DOHH2 (cell line): ENCODE results near the gene RAB20.

Source experiments
- H3F3A ChIP-seq: fragments of 200-600 bp; sonication (generic), shearing (Covaris generic); 2 replicates; pipeline ENCODE4 v1.6.0; 2016; ENCODE audit warnings: antibody characterized with exemption, mild to moderate bottlenecking; ENCODE audit not compliant: control insufficient read depth, insufficient read depth
- H3K27ac ChIP-seq: fragments of 200-600 bp; sonication (generic); 2 replicates; pipeline ENCODE4 v1.5.1; 2014; ENCODE audit warnings: low read depth, mild to moderate bottlenecking, low read length, moderate library complexity
- H3K27me3 ChIP-seq: fragments of 200-600 bp; sonication (generic); 2 replicates; pipeline ENCODE4 v1.6.1; 2014; ENCODE audit warnings: mild to moderate bottlenecking, low read length, mixed read lengths; ENCODE audit not compliant: control insufficient read depth
- H3K36me3 ChIP-seq: fragments of 200-600 bp; sonication (generic); 2 replicates; pipeline ENCODE4 v1.6.1; 2014; ENCODE audit warnings: mild to moderate bottlenecking, low read length, moderate library complexity, mixed read lengths; ENCODE audit not compliant: control insufficient read depth
- H3K4me1 ChIP-seq: fragments of 200-600 bp; sonication (generic); 2 replicates; pipeline ENCODE4 v1.6.1; 2014; ENCODE audit warnings: mild to moderate bottlenecking, low read length, mixed read lengths; ENCODE audit not compliant: control insufficient read depth
- H3K4me2 ChIP-seq: fragments of 200-600 bp; sonication (generic); 2 replicates; pipeline ENCODE4 v1.6.0; 2014; ENCODE audit warnings: mild to moderate bottlenecking, low read length, moderate library complexity
- H3K4me3 ChIP-seq: fragments of 200-600 bp; sonication (generic); 2 replicates; pipeline ENCODE4 v1.5.1; 2014; ENCODE audit warnings: mild to moderate bottlenecking, low read length, mixed read lengths
- H3K79me2 ChIP-seq: fragments of 200-600 bp; sonication (generic); 2 replicates; pipeline ENCODE4 v1.6.1; 2014; ENCODE audit warnings: mild to moderate bottlenecking, low read length, mixed read lengths; ENCODE audit not compliant: control insufficient read depth
- H3K9me2 ChIP-seq: fragments of 200-600 bp; sonication (generic); replicated peaks from 2 replicates; pipeline ENCODE4 v1.6.1; 2014; ENCODE audit warnings: mild to moderate bottlenecking, low read length, mixed read lengths; ENCODE audit not compliant: control insufficient read depth
- H3K9me3 ChIP-seq: fragments of 200-600 bp; sonication (generic); 2 replicates; pipeline ENCODE4 v1.6.1; 2014; ENCODE audit warnings: antibody characterized with exemption, low read length, mixed read lengths; ENCODE audit not compliant: control insufficient read depth, insufficient read depth
- H4K20me1 ChIP-seq: fragments of 200-600 bp; sonication (generic); 2 replicates; pipeline ENCODE4 v1.6.0; 2014; ENCODE audit warnings: low read depth, mild to moderate bottlenecking, antibody characterized with exemption, low read length, moderate library complexity; ENCODE audit not compliant: control insufficient read depth, insufficient read depth
- CTCF ChIP-seq: fragments of 200-600 bp; sonication (generic); IDR thresholded peaks from one replicate; pipeline ENCODE4 v1.5.1; 2014; ENCODE audit warnings: antibody characterized with exemption, mild to moderate bottlenecking, low read depth, low read length; ENCODE audit not compliant: poor library complexity, severe bottlenecking
- EZH2phosphoT487 ChIP-seq: fragments of 200-600 bp; sonication (generic); IDR thresholded peaks from 2 replicates; pipeline ENCODE4 v1.6.1; 2017; ENCODE audit warnings: borderline replicate concordance, mild to moderate bottlenecking, antibody characterized with exemption, low read length, moderate library complexity, mixed read lengths

RAB20 gene

GRCh38 chr13:110505594-110505993 lies 55.9 kb downstream of the RAB20 start:
- H3K4me2 ChIP-seq, result no peak overlapping the region
- H3K36me3 ChIP-seq, result no peaks in the 10 kb centered on the region
- peaks cover 9% of the 10 kb centered on the region for H3K4me1 ChIP-seq
- no peaks in the 10 kb centered on the region for H3K9me2 ChIP-seq
- H3K27me3 ChIP-seq, result no peaks in the 10 kb centered on the region
- H3F3A ChIP-seq, result no peaks in the 10 kb centered on the region
- no peaks in the 10 kb centered on the region for H4K20me1 ChIP-seq
- no peak overlapping the region for H3K27ac ChIP-seq
- no peak for TF ChIP-seq CTCF
- TF ChIP-seq EZH2phosphoT487, result no peak
- no peaks in the 10 kb centered on the region for H3K9me3 ChIP-seq
- no peaks in the 10 kb centered on the region for H3K79me2 ChIP-seq
- H3K4me3 ChIP-seq, result no peak overlapping the region

GRCh38 chr13:110503979-110504499 lies 57.5 kb downstream of the RAB20 start:
- no peak overlapping the region for H3K4me3 ChIP-seq
- no peaks in the 10 kb centered on the region for H3F3A ChIP-seq
- no peaks in the 10 kb centered on the region for H3K36me3 ChIP-seq
- TF ChIP-seq CTCF (no peak), EZH2phosphoT487 (no peak)
- no peak overlapping the region for H3K27ac ChIP-seq
- H3K27me3 ChIP-seq, result no peaks in the 10 kb centered on the region
- H4K20me1 ChIP-seq, result no peaks in the 10 kb centered on the region
- no peak overlapping the region for H3K4me2 ChIP-seq
- H3K9me2 ChIP-seq, result no peaks in the 10 kb centered on the region
- H3K9me3 ChIP-seq, result no peaks in the 10 kb centered on the region
- no peaks in the 10 kb centered on the region for H3K4me1 ChIP-seq
- H3K79me2 ChIP-seq, result no peaks in the 10 kb centered on the region

DNA sequence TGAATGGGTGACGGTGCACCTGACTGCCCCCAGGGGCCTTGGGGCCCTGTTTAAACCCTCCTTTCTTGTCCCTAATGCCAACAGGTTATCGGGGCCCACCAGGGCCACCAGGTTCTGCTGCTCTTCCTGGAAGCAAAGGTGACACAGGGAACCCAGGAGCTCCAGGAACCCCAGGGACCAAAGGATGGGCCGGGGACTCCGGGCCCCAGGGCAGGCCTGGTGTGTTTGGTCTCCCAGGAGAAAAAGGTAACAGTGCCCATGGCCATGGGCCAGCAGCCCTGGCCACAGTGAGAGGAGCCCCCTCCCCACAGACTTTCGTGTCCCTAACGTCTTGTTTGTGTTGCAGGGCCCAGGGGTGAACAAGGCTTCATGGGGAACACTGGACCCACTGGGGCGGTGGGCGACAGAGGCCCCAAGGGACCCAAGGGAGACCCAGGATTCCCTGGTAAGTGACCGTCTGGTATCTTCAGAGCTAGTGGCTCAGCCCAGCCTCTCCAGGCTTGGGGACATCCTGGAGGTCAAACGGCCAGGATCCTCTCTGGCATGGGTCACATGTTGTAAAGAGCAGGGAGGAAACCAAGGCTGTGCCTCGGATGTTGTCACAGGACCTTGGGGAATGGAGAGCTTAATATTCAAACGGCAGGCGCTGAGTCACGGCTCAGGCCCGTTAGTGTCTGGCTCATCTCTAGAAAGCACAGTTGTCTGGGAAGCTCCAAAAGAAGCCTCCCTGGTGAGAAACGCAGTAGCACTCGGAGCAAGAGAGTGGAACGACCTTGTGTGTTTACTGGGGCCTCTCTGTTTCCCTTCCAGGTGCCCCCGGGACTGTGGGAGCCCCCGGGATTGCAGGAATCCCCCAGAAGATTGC lies 58.3 kb downstream of the RAB20 start:
- H3K4me1 ChIP-seq, result no peaks in the 10 kb centered on the region
- no peaks in the 10 kb centered on the region for H3K79me2 ChIP-seq
- H3K36me3 ChIP-seq, result no peaks in the 10 kb centered on the region
- H4K20me1 ChIP-seq, result no peaks in the 10 kb centered on the region
- no peak overlapping the region for H3K4me3 ChIP-seq
- TF ChIP-seq CTCF (no peak), EZH2phosphoT487 (no peak)
- no peaks in the 10 kb centered on the region for H3F3A ChIP-seq
- H3K9me3 ChIP-seq, result no peaks in the 10 kb centered on the region
- no peak overlapping the region for H3K27ac ChIP-seq
- H3K9me2 ChIP-seq, result no peaks in the 10 kb centered on the region
- no peaks in the 10 kb centered on the region for H3K27me3 ChIP-seq
- H3K4me2 ChIP-seq, result no peak overlapping the region
